ENCODE results near the gene IFT88.

Gene IFT88

GRCh38 chr13:20573186-20573585 lies 6.2 kb downstream of the IFT88 start:
- no peak for DNase-seq (ENCODE audit: low read depth)
- no peak for TF ChIP-seq CTCF (conservative IDR thresholded peaks at IDR 0.05; ENCODE audit: control insufficient read depth, insufficient read depth, low read depth, low read length)
- H3K4me3 ChIP-seq (ENCODE audit: control insufficient read depth, low read depth, low read length) = no peak overlapping the region

GRCh38 chr13:20573636-20574035 lies 6.7 kb downstream of the IFT88 start:
- TF ChIP-seq CTCF (conservative IDR thresholded peaks at IDR 0.05; ENCODE audit: control insufficient read depth, insufficient read depth, low read depth, low read length) = no peak
- no peak overlapping the region for H3K4me3 ChIP-seq (ENCODE audit: control insufficient read depth, low read depth, low read length)
- DNase-seq (ENCODE audit: low read depth) = no peak

GRCh38 chr13:20579191-20579590 lies 12.2 kb downstream of the IFT88 start:
- DNase-seq (ENCODE audit: low read depth) = no peak

GRCh38 chr13:20580257-20580656 lies 13.3 kb downstream of the IFT88 start:
- H3K4me3 ChIP-seq (ENCODE audit: control insufficient read depth, low read depth, low read length) = no peak overlapping the region
- peak; percentile 5 for DNase-seq (ENCODE audit: low read depth)
- TF ChIP-seq CTCF (conservative IDR thresholded peaks at IDR 0.05; ENCODE audit: control insufficient read depth, insufficient read depth, low read depth, low read length) = no peak

More at GRCh38 chr13:20579191-20579590, 12.2 kb downstream of the IFT88 start:
- no peak for TF ChIP-seq CTCF (conservative IDR thresholded peaks at IDR 0.05; ENCODE audit: control insufficient read depth, insufficient read depth, low read depth, low read length)
- no peak overlapping the region for H3K4me3 ChIP-seq (ENCODE audit: control insufficient read depth, low read depth, low read length)

- no peak overlapping the region for H3K4me3 ChIP-seq (ENCODE audit: control insufficient read depth, low read depth, low read length)
- no peak for DNase-seq (ENCODE audit: low read depth)
- no peak for TF ChIP-seq CTCF (conservative IDR thresholded peaks at IDR 0.05; ENCODE audit: control insufficient read depth, insufficient read depth, low read depth, low read length)
Measured at GRCh38 chr13:20582026-20582425, 15.1 kb downstream of the IFT88 start.

GRCh38 chr13:20583803-20584293 lies 16.9 kb downstream of the IFT88 start:
- no peak overlapping the region for H3K4me3 ChIP-seq (ENCODE audit: control insufficient read depth, low read depth, low read length)
- no peak for TF ChIP-seq CTCF (conservative IDR thresholded peaks at IDR 0.05; ENCODE audit: control insufficient read depth, insufficient read depth, low read depth, low read length)

GRCh38 chr13:20585371-20585770 lies 18.4 kb downstream of the IFT88 start:
- DNase-seq (ENCODE audit: low read depth) = no peak
- no peak for TF ChIP-seq CTCF (conservative IDR thresholded peaks at IDR 0.05; ENCODE audit: control insufficient read depth, insufficient read depth, low read depth, low read length)

More at GRCh38 chr13:20583803-20584293, 16.9 kb downstream of the IFT88 start:
- no peak for DNase-seq (ENCODE audit: low read depth)

More at GRCh38 chr13:20585371-20585770, 18.4 kb downstream of the IFT88 start:
- no peak overlapping the region for H3K4me3 ChIP-seq (ENCODE audit: control insufficient read depth, low read depth, low read length)

All from fibroblast of mammary gland (primary cell).